Erythroblast (primary cell): ENCODE measurements around the gene COQ4.

Source experiments
- DNase-seq, 2 experiments: peaks; one replicate each; lab custom pipeline; 2025; lab: John Stamatoyannopoulos, UW
- GATA1 ChIP-seq: IDR thresholded peaks from 2 replicates; pipeline ENCODE4 v1.6.1; 2011; ENCODE audit warnings: low read depth, mild to moderate bottlenecking, control low read depth, low read length, moderate library complexity
- POLR2A ChIP-seq: IDR thresholded peaks from 2 replicates; pipeline ENCODE4 v1.6.1; 2011; ENCODE audit warnings: mild to moderate bottlenecking, low read length

COQ4 gene

DNA sequence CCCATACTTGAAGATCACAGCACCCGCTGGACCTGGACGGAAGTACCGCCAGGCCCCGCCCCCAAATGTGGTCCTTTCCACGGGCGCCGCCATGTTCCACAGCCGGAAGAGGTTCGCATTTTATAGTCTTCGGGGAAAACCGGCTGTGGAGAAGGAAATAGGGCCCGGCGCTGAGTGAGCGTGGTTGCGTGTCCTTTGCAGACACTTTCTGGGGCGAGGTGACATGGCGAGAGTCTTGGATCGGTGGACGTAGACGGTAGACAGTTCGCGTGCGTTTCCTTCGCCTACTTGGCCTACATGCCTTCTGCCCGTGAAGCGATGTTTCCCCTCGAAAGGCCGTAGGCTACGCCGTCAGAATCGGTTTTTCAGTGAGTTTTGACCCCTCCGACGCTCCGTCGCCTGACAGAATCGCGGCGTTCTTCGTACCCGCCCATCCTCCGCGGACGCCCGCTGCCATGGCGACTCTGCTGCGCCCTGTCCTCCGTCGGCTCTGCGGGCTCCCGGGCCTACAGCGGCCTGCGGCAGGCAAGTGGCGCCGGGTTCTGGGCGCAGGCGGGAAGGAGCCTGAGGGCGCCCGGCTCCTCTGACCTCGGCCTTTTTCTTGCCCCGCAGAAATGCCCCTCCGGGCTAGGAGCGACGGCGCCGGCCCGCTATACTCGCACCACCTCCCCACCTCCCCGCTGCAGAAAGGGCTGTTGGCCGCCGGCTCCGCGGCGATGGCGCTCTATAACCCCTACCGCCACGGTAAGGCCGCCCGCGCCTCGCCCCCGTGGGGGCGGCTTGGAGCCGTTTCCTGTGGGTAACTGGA lies at the start of gene COQ4, which contains the start of gene TRUB2:
TSS of gene COQ4 (plus strand) at position 436 of the 808 bp plus-strand sequence. CDS start at position 456, 20 bp downstream.
TSS of gene TRUB2 (minus strand) at position 44 of the 808 bp plus-strand sequence. CDS start at position 5, 39 bp downstream.
- TF ChIP-seq GATA1: no peak
- peak; percentile 64 for TF ChIP-seq POLR2A
- peak; percentile 97 to 98 for DNase-seq

DNA sequence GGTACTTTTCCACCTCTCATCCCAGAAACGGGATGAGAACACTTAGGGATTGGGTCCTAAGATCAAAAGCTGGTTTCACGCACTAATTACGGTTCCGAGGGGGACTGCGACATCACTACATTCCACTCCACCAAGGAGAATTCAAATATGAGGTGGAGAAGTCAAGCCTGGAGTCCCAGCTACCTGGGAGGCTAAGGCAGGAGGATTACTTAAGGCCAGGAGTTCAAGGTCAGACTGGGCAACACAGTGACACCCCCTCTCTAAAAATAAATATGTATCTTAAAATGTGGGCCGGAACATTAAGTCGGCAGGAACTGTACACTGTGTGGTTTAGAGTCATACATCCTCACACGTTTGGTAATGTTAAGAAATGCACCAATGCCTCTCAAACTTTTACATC lies 48.4 kb upstream of the COQ4 start:
- TF ChIP-seq GATA1 (no peak), POLR2A (no peak)

DNA sequence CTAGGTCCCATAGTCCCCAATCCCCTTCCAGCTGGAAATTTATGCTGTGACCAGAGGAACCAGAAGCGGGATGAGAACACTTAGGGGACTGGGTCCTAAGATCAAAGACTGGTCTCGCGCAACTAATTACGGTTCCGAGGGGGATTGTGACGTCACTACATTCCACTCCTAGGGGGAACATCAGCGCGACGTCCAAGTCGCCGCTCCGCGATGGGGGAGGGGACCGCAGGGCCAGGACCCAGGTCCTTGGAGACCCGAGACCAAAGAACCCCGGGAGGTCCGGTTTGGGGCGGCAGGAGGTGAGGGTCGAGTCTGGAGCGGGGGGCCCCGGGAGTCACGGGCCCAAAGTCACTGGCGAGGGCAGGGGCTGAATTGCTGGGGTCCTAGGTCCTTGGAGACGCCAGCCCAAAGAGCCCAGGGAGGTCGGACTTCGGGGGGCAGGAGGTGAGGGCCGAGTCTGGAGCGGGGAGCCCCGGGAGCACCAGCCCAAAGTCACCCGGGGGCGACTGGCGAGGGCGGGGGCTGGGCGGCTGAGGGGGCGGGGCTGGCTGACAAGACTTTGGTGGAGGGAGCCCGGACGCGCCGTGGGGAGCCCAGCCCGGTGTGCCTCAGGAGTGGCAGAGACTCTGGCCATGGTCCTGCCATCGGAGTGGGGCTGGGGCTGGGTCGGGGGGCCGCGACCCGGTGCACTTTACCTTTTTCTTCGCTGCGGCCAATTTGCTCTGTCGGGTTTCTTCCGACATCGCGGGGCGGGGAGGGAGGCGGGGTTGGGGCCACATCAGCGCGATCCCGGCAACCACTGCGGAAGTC lies 47.2 kb upstream of the COQ4 start, which contains the start of gene GOLGA2:
TSS of gene GOLGA2 (minus strand) at position 810 of the 810 bp plus-strand sequence. CDS start at position 779, 31 bp downstream.
- DNase-seq: peak; percentile 59 to 94

More for the DNA sequence above, 48.4 kb upstream of the COQ4 start:
- peak in 1 of 2 experiments; percentile 29 for DNase-seq

DNA sequence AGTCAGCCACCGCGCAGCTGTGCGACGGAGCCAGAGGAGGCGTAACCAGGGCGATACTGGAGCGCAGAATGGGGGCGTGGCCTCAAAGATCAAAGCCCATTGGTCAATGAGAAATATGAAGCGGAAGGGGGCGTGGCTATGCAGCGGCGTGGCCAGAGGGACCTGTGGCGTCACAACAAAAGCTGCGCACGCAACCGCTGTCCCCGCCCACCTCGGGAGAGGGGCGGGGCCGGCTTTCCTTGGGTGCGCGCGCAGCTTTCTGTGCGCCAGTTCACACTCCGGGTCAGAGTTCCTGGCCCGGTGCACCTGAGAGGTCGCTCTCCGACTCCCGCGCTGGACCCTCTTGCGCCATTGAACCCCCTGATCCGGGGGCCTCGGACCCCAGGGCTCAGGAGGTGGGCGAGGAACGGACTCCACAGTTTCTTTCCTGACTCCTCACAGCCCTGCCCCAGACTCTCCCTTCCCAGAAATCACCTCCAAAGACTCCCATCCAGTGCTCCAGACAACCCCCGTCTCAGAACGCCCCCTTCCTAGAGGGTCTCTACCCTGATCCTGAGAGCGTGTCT lies 46.5 kb upstream of the COQ4 start, which contains the start of gene SWI5:
TSS of gene SWI5 (plus strand) at position 269 of the 566 bp plus-strand sequence.
- TF ChIP-seq GATA1 (no peak), POLR2A (peak; percentile 96)
- peak; percentile 99 to 100 for DNase-seq

More for the DNA sequence above, 47.2 kb upstream of the COQ4 start, which contains the start of gene GOLGA2:
- TF ChIP-seq POLR2A (no peak), GATA1 (no peak)

DNA sequence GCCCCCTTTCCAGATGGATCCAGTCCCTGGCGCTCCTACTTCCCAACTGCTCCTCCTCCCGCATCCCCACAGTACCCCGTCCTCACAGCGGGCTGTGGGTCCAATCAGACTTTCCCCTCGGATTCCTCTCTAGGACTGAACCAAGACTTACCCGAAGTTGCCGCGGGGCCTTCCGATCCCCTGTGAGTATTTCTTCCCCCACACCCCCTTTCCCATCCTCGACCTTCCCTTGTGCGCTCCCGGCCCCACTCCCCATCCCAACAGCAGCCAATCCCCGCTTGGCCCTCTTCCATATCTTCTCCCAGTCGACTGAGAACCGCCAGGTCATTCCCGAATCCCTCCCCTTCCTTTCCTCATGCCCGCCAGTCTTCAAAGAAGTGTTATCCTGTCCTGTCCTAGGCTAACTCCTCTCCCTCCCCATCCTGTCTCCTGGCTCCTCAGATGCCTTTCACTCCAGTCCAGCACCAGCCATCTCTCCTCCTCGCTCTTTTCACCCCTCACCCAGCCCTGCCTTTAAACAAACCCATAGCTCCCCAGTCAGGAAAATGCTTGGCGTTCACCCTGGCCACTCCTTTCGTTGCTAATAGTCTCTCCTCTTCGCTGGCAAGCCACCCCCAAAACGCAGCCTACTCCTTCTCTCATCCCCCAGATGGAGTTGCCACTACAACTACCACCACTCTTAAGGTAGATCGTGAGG lies 45.9 kb upstream of the COQ4 start:
- DNase-seq: peak in 1 of 2 experiments; percentile 43
- TF ChIP-seq GATA1 (no peak), POLR2A (no peak)

DNA sequence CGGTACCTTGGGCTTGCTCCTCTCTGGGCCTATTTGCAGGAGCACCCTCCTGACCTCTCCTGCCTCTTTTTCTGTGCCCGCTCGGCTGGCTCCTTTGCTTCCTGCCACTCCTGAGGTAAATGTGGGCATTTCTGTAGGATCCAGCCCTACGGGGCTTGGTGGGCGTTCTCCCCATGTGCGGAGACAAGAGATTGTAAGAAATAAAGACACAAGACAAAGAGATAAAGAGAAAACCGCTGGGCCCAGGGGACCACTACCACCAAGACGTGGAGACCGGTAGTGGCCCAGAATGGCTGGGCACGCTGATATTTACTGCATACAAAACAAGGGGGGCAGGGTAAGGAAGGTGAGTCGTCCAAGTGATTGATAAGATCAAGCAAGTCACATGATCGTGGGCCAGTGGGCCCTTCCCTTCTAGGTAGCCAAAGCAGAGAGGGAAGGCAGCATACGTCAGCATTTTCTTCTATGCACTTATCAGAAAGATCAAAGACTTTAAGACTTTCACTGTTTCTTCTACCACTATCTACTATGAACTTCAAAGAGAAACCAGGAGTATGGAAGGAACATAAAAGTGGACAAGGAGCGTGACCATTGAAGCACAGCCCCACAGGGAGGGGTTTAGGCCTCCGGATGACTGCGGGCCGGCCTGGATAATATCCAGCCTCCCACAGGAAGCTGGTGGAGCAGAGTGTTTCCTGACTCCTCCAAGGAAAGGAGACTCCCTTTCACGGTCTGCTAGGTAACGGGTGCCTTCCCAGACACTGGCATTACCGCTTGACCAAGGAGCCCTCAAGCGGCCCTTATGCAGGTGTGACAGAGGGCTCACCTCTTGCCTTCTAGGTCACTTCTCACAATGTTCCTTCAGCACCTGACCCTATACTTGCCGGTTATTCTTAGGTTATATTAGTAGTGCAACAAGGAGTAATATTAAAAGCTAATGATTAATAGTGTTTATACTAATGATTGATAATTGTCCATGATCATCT lies 43.3 kb upstream of the COQ4 start:
- peak; percentile 26 to 29 for DNase-seq

DNA sequence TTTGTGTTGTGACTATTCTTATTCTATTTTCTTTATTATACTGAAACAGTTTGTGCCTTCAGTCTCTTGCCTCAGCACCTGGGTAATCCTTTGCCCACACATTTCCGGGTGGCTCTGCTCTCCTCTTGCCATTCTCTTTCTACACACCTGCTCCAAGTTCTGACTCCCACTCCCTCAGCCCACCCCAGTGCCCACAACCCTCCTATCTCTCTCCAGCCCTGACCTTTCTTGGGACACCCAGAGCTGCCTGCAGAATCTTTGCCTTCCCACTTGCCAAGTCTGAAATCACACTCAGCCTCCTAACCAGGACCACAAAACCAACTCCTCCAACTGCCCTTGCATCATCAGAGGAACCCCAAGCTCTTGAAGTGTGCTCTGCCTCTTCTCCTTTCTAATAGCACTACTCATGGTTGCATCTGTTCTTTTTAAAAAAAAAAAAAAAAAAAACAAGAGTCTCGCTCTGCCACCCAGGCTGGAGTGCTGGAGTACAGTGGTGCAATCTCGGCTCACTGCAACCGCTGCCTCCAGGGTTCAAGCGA lies 42.5 kb upstream of the COQ4 start:
- DNase-seq: no peak
- TF ChIP-seq GATA1 (no peak), POLR2A (no peak)

DNA sequence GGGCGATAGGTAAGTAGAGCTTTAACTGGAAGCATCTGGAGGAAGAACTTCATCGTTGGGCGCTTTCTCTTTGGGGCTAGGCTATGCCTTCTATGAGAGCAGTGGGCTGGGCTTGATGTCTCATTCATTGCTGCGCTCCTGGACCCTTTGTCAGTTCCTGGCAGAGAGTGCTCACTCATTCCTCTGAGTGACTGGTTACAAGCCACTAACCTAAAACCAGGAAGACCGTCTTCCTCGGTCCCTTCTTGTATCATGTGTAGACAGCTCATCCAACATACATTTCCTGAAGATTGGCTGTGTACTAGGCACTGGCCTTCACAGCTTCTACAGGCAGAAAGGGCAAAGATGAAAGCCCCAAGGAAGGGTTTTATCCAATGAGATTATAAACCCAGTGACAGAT lies 40.1 kb upstream of the COQ4 start:
- no peak for DNase-seq

DNA sequence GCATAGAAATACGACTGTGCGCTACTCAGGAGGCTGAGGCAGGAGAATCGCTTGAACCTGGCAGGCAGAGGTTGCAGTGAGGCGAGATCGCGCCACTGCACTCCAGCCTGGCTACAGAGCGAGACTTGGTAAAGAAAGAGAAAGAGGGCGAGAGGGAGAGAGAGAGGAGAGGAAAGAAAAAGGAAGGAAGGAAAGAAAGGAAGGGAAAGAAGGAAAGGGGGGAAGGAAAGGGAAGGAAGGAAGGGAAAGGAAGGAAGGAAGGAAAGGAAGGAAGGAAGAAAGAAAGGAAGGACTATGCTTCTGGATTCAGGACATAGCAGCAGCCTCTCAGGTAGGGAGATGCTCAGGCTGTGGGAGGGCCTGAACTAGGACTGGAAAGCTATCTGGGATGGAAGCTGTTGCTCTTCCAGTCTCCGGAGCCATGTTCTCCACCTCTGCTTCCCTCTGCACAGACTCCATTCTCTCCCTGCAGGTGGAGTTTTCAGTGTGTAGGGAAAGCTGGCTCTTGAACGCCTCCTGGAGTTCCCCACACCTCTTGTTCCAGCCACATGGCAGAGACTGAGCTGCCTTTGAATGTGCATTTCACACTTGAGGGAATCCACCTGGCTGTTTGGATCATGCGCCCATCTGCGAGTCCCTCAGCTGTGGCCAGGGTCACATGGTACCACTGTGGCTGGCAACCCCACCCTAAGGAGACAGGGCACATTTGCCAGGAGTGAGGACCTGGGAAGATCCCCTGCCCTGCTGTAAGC lies 37.4 kb upstream of the COQ4 start:
- DNase-seq: no peak
- TF ChIP-seq GATA1 (no peak), POLR2A (no peak)

More for the DNA sequence above, 40.1 kb upstream of the COQ4 start:
- TF ChIP-seq POLR2A (no peak), GATA1 (no peak)

DNA sequence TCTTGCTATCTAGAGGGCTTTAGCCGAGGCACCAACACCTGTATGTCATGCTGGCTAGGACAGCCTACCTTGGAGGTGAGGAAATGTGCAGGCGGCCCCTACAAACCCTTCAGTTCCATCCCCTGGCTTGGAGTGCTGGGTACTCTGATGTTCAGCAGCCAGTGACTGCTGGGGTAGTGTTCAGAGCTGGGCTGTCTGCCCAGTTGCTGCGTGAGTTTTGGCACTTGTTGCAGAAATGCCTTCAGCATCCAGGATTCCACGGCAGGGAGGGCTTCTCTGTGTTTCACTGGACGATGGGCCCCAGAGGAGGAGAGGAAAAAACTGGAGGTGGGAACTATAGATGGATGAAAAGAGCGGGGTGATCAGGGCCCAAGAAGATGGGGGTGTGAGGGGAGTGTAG lies 36.2 kb upstream of the COQ4 start:
- TF ChIP-seq GATA1: no peak
- no peak for TF ChIP-seq POLR2A
- no peak for DNase-seq
